GM18502 (cell line): ENCODE measurements around the gene FOXP1.
"Not testable (repeated sequence)": the region's sequence is repeated elsewhere in the genome, so short reads cannot be mapped to it uniquely, and the experiment has no call there.

Experiments
- ATAC-seq: cut with Tn5 transposase; IDR thresholded peaks from one replicate; pipeline ENCODE4 v1.9.1; 2021; ENCODE audit warnings: mild to moderate bottlenecking; ENCODE audit not compliant: unreplicated experiment, poor library complexity

FOXP1 gene

DNA sequence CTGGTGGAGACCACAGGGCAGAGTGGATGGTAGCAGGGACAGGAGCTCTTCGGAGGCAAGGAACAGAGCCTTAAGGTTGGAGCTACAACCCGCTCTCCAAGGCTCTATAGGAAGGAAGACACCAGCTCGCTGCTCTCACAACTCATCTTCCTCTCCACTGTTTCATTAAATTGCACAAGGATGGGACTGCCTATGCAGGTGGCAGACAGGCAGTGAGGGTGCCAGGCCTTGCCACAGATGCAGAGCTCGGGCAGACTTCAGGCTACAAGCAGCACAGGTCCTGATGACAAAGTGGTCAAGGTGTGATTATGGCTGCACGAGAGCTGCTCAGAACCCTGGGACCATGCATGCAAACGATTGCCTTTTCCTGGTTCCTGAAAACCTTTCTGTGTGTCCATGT lies 144.6 kb downstream of the FOXP1 start:
- ATAC-seq: no peak

DNA sequence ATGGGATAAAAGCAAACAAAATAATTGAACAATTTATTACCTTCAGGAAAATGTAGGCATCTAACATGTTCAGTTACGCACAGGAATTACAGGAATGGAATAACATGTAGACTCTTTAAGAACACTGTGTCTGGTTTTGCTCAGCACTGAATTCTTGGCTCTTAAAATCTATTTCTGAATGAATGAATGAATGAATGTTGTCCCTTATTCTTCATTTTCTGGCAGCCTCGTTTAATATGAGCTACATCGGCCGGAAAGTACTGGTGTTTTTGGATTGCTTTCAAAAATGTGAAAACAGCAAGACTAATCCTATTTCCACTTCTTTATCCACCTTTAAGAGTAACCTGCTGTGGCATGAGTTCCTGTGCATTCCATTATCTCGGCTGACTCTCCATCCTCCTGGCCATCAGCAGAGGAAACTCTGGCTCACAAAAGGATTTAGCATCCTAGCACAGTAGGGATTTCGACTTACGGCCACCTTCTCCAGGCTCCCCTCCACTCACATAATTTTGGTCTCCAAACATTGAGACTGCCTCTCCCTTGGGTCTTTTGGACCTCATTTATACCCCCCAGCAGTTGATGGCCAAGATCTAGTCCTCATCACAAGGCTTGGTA lies 145.3 kb downstream of the FOXP1 start:
- ATAC-seq: no peak

DNA sequence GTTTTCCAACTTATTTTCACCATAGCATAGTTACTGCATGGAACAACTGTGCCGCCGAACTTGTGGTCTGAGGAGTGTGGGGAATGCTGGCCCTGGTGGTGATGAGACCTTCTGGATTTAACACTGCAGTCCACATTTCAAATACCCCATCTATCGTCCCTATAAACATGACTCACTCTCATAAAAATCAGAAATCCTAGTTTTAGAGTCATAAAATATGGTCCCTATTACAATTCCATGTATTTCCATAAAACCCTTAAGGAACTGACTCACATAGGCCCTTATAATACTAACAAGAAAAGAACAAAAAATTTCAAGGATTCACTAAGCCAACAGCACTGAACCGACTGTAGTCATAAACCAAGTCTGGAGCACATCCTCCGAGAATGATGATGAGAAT lies 147.2 kb downstream of the FOXP1 start:
- ATAC-seq: no peak

DNA sequence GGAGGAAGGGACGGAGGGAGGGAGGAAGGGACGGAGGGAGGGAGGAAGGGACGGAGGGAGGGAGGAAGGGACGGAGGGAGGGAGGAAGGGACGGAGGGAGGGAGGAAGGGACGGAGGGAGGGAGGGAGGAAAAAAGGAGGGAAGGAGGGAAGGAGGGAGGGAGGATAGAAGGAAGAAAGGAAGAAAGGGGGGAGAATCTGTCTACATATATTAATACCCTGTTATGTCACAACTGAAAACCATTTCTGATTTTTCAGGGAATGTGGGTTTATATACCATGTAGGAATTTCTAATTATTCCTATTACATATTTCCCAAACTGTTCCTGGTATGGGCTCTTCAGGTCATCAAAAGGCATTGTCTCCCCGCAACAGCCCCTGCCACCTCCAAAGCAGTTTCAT lies 147.7 kb downstream of the FOXP1 start:
- ATAC-seq: not testable (repeated sequence)

DNA sequence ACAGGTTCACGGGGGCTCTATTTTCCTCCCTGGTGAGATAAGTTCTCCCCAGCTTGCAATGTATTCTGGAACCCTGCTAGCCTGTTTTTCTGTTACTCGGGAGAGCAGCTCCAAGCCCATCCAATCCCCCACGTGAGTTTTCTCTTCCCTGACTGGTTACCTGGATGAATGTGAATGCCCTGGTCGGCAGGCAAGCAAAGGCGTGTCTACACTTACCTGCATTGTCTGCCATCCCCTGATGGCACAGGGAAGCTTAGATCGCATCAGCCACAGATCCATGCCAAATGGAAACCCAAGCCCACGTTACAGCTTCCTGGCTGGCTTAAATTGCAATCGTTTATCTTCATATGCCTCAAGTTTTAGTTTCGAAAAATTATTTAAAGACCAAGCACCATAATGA lies 149.9 kb downstream of the FOXP1 start:
- ATAC-seq: no peak

DNA sequence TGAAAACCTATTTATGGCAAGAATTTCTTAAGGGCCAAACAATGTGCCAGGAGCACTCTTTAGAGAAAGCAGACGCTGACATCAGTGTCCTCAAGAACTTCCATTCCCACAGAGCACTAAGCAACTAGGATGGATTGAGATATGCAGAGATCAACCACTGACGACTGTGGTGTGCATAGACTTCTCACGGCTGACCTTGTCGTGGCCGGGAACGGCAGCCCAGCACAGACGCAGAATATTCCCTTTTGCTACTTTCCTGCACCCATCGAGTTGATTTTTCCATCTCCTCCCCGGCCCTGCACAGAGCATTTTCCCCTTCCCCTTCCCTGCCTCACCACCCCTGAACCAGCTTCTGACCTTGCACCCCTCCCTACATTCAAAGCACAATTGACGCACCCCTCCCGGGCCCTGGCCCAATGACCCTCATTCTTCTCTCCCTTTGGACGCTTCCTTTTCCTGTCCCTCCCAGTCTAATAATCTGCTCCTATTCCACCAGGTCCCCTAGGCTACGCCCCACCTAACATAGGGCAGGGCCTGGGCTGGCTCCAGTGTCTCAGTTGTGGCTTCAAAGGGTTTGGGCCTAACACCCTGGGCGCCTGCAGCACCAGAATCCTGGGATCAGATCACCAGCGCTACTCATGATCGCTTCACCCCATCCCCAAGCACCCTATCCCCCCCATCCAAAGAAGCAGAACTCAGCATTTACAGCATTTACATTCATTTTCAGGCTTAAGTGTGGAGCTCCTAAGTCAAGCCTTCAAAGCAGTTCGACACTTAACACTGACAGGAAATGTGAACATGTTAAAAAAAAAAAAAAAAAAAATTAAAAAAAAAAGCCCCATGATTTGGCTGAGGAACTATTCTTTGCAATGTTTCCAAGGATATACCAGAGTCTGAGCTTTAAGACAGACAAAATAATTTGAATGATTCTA lies 151.2 kb downstream of the FOXP1 start:
- no peak for ATAC-seq

DNA sequence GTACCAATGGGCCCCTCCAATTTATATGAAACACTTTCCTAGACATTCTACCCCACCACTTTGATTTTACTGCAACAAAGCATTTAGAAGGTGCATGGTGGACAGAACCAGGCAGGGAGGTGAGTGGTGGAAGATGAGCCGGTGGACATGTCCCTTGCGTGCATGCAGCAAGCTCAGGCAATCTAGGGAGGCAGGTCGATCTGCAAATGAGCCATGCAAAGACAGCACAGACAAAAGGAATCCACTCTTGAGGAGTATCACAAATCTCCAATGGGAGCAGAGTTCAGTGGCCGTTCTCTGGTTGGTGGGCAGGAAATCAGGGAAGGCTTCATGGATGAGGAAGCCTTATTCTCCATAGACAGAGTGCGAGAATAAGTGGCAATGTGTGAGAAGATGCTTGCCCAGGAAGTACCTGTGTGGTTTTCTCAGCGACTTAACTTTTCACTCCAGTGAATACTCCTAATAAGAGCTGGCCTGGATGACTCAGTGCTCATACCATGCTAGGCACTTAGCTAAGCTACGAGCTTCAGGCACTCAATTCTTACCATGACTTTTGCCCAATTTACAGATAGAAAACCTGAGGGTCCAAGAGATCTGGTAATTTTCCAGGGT lies 152.5 kb downstream of the FOXP1 start:
- ATAC-seq: no peak

DNA sequence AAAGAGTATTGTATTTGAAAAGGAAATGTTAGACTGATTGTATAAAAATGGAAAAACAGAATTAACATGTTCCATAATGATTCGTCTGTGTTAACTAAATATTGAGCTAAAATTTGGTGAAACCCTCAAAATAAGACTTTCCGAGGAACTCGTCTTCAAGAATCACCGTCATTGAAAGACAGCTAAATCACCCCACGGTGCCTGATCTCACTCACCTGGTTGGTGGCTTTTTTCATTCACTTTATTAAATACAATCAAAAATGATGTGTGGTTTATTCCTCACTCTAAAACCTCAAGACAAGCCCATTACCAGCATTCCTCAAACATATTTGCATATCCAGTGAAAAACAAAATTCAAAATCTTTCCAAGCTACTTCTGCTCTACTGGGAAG lies 153.9 kb downstream of the FOXP1 start:
- no peak for ATAC-seq

DNA sequence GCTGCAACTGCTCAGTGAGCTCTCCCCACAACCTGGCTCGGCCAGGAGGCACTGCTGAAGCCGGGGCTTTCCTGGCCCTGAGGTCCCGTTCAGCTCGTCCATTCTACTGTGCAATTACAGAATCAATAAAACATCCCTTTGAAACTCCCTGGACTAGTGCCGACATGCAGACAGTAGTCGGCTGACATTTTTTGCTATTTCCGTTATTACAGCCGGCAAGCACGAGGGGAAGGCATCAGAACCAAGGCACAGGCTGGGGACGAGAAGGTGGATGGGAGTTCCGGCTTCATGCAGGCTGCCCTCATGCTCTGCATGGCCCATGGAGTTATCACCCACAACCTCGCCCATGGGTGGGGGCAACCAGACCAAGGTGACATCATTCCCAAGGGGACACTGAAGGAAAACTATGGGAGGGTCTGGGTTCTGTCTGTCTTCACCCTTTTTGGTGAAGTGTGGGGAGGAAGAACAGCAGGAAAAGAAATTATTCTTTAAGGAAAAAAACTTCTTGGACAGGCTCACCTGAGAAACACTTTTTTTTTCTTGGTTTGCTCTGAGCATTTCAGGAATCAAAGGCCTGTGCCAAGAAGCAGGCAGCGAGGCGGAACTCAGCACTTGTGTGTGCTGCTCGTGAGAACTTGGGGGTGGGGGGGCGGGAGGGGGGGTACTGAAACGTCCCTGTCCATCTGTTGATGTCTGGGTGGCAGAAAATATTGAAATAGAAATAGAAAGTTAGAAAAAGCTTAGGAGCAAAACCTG lies 154.5 kb downstream of the FOXP1 start:
- ATAC-seq: peak; percentile 57

DNA sequence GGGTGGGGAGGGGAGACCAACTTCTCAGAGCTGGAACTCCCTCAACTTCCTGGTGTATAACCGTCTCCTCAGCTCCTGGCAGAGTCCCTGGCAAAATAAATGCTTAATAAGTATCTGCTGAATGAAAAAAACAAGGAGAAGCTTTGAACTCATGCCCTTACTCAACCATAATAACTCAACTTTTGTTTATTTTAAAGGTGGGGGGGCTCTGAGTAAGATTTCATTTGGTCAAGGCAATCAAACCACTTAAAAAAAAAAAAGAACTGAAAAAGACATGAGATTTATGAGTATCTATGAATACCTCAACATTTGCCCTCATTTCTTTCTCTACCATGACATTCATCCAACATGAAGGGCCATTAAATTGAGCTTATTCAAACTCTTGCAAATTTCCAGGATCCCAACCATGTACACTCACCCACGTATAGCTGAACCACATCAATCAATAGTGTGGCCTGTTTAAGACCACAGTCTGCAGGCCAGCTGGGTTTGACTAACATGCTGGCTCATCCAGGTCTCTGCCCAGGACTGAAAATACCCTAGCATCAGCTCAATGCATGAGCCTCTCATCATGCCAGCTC lies 157.9 kb downstream of the FOXP1 start:
- no peak for ATAC-seq

DNA sequence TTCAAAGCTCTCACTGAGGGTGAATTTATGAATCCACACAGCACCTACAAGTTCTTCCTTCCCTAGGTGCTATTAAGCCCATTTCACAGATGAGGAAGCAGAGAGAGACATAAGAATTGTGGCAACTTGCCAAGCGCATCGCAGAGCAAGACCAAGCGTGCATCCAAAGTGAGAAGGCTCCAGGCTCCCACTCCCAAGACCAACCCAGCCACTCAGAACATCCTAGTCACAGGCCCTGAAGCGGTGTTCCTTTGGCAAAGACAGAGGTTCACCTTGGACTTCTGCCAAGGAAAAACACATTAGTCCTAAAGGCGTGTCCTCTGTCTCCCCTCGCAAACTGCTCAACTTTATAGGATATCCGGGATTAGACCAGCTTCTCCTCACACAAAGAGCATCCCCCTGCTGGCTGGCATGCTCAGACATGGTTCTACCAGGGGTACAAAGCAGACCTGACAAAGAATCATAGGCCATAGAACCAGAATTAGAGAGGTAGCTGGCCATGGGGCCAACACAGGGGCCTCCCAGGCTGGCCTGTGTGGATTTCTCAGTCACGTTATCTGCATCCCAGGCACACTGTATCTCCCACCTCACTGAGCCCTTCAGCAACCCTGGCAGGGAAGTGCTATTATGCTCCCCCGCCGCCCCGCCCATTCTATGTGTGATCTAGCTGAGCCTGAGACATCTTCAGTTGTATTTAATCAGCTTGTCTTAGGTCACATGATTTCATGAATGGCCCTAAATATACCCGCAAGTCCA lies 160.2 kb downstream of the FOXP1 start:
- ATAC-seq: no peak

DNA sequence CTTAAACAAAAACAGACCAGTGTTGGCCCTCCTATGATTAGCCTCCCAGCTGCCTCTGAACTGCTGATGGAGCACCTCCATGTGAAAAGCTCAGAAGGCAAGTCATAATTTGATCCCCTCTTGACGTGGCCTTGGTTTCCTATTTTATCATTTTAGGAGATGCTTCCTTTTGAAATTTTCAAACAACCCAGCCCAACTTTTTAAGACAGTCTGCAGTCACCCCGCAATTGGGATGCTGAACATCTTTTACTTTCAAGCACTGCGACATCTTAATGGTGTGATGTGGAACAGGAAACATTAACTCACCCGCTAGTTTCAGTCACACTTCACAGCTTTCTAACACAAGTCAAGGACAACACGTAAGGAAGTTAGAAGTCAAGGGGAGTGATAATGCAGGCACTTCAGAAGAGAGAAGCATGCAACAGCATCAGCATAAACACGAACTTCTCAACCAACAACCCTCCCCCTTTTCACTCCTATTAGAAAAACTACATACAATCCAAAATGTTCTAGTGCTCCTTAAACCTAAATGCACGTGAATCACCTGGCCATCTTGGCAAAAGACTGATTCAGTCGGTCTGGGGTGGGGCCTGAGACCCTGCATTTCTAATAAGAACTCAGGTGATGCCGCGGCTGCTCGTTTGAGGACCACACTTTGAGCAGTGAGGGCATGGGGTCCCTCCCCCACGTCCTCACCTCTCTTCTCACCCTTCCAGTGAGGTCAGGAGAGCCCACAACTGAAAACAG lies 161.5 kb downstream of the FOXP1 start:
- peak; percentile 90 for ATAC-seq

DNA sequence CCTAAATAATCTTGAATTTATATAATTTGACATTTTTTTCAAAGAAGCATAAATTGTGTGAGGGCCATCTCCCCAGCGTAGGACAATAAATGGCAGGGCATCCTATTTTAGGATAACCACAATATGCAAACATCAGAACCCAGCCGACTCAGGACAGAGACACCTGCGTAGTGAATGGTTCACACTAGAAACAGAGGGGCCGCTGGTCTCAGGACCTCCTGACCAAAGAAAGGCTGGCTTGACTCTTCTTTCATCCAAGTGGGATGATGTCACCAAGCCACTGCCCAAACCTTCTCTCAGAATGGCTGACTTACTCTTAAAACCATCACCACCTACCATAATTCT lies 162.1 kb downstream of the FOXP1 start:
- ATAC-seq: peak; percentile 51

DNA sequence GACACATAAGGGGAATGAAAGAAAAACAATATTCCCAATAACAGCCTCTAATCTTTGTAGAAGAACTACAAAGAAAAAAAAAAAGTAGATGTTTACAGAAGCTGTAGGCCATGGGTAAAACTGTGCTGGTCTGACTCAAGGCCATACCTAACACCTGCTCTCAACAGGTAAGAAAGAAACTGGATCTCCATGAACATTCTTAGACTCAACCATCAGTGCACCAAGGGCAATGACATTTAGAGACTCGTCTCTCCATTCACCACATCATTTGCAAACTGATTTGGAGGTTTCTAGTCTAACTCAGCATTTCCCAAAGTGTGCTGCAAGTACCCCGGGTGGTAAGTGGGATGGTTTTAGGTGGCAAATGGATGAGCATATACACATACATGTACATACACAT lies 164.2 kb downstream of the FOXP1 start:
- no peak for ATAC-seq

DNA sequence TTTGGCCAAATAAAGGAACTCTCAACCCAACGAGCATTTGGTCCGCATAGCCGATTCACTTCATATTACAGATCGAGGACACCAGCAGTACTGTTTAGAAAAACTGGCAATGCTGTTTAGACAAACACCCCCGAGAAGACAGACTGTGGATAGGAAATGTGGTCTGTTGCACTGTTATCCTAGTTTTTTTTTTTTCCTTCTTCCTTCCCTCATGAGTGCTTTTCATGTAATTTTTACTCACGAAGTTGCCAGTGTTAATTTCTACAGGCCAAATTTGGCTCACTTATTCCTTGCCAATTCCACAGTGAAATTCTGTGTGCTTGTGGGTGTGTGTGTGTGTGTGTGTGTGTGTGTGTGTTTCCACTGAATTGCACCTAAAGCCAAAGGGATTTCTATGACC lies 165.7 kb downstream of the FOXP1 start:
- ATAC-seq: no peak

DNA sequence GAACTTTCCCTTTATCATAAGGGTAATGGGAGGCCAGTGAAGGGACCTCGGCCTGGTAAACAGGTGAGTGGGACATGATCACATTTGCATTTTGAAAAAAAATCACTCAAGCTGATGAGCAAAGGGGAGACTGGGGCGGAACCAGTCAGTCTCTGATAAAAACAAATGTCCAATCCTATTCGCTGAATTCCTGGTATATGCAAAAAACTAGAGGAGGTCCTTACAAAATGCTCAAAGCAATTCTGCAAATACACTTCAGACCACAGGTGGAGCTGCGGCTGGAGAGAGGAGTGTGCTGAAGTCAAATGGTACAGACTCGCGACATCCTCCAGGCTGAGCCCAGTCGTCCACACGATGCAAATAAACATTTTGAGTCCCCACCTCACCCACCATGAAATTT lies 166.7 kb downstream of the FOXP1 start:
- ATAC-seq: peak; percentile 25

DNA sequence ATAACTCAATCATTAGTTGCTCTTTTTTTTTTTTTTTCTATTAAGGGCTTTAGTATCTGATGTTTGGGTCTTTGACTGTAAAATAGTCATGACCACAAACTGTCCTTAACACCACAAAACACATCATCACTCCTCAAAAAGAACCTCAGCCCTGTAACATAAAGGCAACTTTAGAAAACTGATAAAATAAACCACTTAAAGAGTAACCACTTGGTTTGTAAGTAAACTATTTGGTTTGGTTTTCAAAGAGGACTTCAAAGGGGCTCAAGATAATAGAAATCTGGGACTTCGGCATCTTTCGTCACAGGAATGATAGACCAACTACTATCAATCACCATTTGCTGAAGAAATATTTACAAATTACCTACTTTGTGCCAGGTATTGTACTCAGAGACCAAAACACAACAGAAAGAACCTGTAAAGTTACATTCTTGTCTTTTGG lies 167.8 kb downstream of the FOXP1 start:
- no peak for ATAC-seq

DNA sequence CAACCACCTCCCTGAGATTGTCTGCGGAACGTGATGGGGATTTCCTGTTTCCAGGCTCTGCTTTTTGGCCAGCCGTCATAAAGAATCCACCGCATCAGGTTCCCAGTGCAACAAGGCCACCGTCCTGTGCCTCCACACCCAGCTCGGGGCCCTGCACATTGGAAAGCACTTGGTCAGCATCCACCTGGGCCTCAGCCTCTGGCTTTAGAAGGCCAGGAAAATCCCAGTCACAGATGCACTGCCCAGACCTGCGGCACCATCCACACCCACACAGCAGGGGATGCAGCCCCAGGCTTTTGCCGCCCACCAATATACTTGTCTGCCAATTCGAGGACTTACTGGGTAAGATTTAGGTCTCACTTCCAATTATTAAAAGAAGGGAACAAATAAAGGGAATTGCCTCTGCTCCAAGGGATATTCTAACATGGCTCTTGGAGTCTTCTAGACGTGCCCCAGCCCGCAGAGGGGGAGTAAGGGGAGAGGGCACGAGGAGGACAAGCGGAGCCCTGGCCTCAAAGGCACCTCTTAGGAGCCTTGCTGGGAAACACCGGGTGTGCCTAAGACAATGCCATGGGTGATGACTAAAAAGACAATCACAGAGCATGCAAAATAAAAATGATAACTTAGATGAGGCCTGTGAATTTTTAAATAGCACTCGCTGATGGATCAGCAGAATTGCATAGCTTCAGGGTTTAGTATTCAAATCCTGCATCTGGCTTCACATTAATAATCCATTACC lies 169.2 kb downstream of the FOXP1 start:
- ATAC-seq: no peak
